Measurements from ENCODE around the gene CNTN5. TPM values are rescaled to one million over a fixed set of nuclear protein-coding genes. Genes with fewer than 3 reads are reported as not detected.
"Not testable (repeated sequence)": the region's sequence is repeated elsewhere in the genome, so short reads cannot be mapped to it uniquely, and the experiment has no call there.

CNTN5 gene
- polyA plus RNA-seq, 3 donors, result 18.7 to 26.6 (median 19.0) TPM

- peak in 1 of 3 donors; percentile 8 for DNase-seq (ENCODE audit: low read depth in 3 of 3, low spot score in 2 of 3)
Measured at GRCh38 chr11:99268886-99269285, 248.1 kb downstream of the CNTN5 start.

GRCh38 chr11:99271527-99271926 lies 250.8 kb downstream of the CNTN5 start:
- DNase-seq (ENCODE audit: low read depth in 3 of 3, low spot score in 2 of 3), result no peak

GRCh38 chr11:99275521-99275920 lies 254.8 kb downstream of the CNTN5 start:
- no peak for DNase-seq (ENCODE audit: low read depth in 3 of 3, low spot score in 2 of 3)

- no peak for DNase-seq (ENCODE audit: low read depth in 3 of 3, low spot score in 2 of 3)
Measured at GRCh38 chr11:99277281-99277680, 256.5 kb downstream of the CNTN5 start.

- DNase-seq (ENCODE audit: low read depth in 3 of 3, low spot score in 2 of 3), result no peak
Measured at GRCh38 chr11:99279266-99279665, 258.5 kb downstream of the CNTN5 start.

- DNase-seq (ENCODE audit: low read depth in 3 of 3, low spot score in 2 of 3), result no peak
Measured at GRCh38 chr11:99281331-99281730, 260.6 kb downstream of the CNTN5 start.

- DNase-seq (ENCODE audit: low read depth in 3 of 3, low spot score in 2 of 3), result not testable (repeated sequence)
Measured at GRCh38 chr11:99297925-99298324, 277.2 kb downstream of the CNTN5 start.

GRCh38 chr11:99307510-99308088 lies 286.9 kb downstream of the CNTN5 start:
- no peak for DNase-seq (ENCODE audit: low read depth in 3 of 3, low spot score in 2 of 3)

GRCh38 chr11:99311870-99312269 lies 291.1 kb downstream of the CNTN5 start:
- DNase-seq (ENCODE audit: low read depth in 3 of 3, low spot score in 2 of 3), result no peak

- DNase-seq (ENCODE audit: low read depth in 3 of 3, low spot score in 2 of 3), result peak in 1 of 3 donors; percentile 2
Measured at GRCh38 chr11:99316776-99317520, 296.2 kb downstream of the CNTN5 start.

GRCh38 chr11:99320769-99321290 lies 300.1 kb downstream of the CNTN5 start:
- no peak for DNase-seq (ENCODE audit: low read depth in 3 of 3, low spot score in 2 of 3)

- DNase-seq (ENCODE audit: low read depth in 3 of 3, low spot score in 2 of 3), result no peak
Measured at GRCh38 chr11:99325847-99326246, 305.1 kb downstream of the CNTN5 start.

- no peak for DNase-seq (ENCODE audit: low read depth in 3 of 3, low spot score in 2 of 3)
Measured at GRCh38 chr11:99327066-99327465, 306.3 kb downstream of the CNTN5 start.

- no peak for DNase-seq (ENCODE audit: low read depth in 3 of 3, low spot score in 2 of 3)
Measured at GRCh38 chr11:99327527-99327926, 306.8 kb downstream of the CNTN5 start.

- DNase-seq (ENCODE audit: low read depth in 3 of 3, low spot score in 2 of 3), result no peak
Measured at GRCh38 chr11:99333621-99334020, 312.9 kb downstream of the CNTN5 start.

GRCh38 chr11:99343117-99343516 lies 322.4 kb downstream of the CNTN5 start:
- no peak for DNase-seq (ENCODE audit: low read depth in 3 of 3, low spot score in 2 of 3)

GRCh38 chr11:99349151-99349673 lies 328.5 kb downstream of the CNTN5 start:
- DNase-seq (ENCODE audit: low read depth in 3 of 3, low spot score in 2 of 3), result no peak

- no peak for DNase-seq (ENCODE audit: low read depth in 3 of 3, low spot score in 2 of 3)
Measured at GRCh38 chr11:99351624-99352023, 330.9 kb downstream of the CNTN5 start.

GRCh38 chr11:99352642-99353041 lies 331.9 kb downstream of the CNTN5 start:
- no peak for DNase-seq (ENCODE audit: low read depth in 3 of 3, low spot score in 2 of 3)

GRCh38 chr11:99366546-99366945 lies 345.8 kb downstream of the CNTN5 start:
- DNase-seq (ENCODE audit: low read depth in 3 of 3, low spot score in 2 of 3), result no peak

GRCh38 chr11:99368583-99368982 lies 347.8 kb downstream of the CNTN5 start:
- no peak for DNase-seq (ENCODE audit: low read depth in 3 of 3, low spot score in 2 of 3)

Data from right renal cortex interstitium (tissue), 3 donors.